Measurements from ENCODE around the gene DDX50. TPM values are rescaled to one million over a fixed set of nuclear protein-coding genes. Genes with fewer than 3 reads are reported as not detected.
"Not testable (repeated sequence)": the region's sequence is repeated elsewhere in the genome, so short reads cannot be mapped to it uniquely, and the experiment has no call there.

Gene DDX50
- total and polyA plus RNA-seq, 8 donors, result 25.8 to 71.1 (median 60.6) TPM

- Histone ChIP-seq H3K27me3 (no peaks in the 10 kb centered on the region), H3K9me3 (peaks cover 0 to 35% of the 10 kb centered on the region in 2 donors), H3K27ac (no peak overlapping the region), H3K36me3 (no peaks in the 10 kb centered on the region), H3K4me3 (no peak overlapping the region), H3K4me1 (no peaks in the 10 kb centered on the region)
- TF ChIP-seq, protein P1, sequence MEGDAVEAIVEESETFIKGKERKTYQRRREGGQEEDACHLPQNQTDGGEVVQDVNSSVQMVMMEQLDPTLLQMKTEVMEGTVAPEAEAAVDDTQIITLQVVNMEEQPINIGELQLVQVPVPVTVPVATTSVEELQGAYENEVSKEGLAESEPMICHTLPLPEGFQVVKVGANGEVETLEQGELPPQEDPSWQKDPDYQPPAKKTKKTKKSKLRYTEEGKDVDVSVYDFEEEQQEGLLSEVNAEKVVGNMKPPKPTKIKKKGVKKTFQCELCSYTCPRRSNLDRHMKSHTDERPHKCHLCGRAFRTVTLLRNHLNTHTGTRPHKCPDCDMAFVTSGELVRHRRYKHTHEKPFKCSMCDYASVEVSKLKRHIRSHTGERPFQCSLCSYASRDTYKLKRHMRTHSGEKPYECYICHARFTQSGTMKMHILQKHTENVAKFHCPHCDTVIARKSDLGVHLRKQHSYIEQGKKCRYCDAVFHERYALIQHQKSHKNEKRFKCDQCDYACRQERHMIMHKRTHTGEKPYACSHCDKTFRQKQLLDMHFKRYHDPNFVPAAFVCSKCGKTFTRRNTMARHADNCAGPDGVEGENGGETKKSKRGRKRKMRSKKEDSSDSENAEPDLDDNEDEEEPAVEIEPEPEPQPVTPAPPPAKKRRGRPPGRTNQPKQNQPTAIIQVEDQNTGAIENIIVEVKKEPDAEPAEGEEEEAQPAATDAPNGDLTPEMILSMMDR (IDR thresholded peaks at IDR 0.05), result no peak
- DNase-seq, result no peak
- intact Hi-C loops (cut with DNase I), result no loop called here
- no peak for ATAC-seq
Measured at GRCh38 chr10:68861253-68861652, 39.9 kb upstream of the DDX50 start.

DNA sequence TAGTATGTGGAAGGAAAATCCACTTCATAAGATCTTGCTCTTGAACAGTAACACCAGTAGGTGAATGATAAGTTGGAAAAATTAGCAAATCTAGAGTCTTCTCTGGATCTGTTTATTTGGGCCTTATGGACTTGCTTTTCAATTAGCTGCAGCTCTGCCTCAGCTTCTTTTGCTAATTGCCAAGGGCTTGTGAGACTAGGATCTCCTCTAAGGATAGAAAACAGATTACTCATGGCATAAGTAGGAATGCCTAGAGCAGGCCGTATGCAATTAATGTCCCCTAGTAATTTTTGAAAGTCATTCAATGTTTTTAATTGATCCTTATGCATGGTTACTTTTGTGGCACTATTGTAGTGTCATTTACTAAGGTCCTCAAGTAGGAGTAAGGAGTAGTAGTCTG, 36.5 kb upstream of the DDX50 start:
- DNase-seq (no peak), ATAC-seq (no peak)
- Histone ChIP-seq H3K4me1 (no peaks in the 10 kb centered on the region), H3K9me3 (peaks cover 0 to 44% of the 10 kb centered on the region in 2 donors), H3K4me3 (no peak overlapping the region), H3K27me3 (no peaks in the 10 kb centered on the region), H3K27ac (no peak overlapping the region), H3K36me3 (no peaks in the 10 kb centered on the region)
- intact Hi-C loops (cut with DNase I), result no loop called here
- TF ChIP-seq, protein P1 (IDR thresholded peaks at IDR 0.05), result no peak

GRCh38 chr10:68868173-68868572, 32.9 kb upstream of the DDX50 start:
- H3K27me3 ChIP-seq; H3K4me3 ChIP-seq; ATAC-seq; DNase-seq; intact Hi-C loops (cut with DNase I); H3K4me1 ChIP-seq; H3K27ac ChIP-seq; H3K36me3 ChIP-seq: not testable (repeated sequence)
- peaks cover 0 to 12% of the 10 kb centered on the region in 2 donors for H3K9me3 ChIP-seq

DNA sequence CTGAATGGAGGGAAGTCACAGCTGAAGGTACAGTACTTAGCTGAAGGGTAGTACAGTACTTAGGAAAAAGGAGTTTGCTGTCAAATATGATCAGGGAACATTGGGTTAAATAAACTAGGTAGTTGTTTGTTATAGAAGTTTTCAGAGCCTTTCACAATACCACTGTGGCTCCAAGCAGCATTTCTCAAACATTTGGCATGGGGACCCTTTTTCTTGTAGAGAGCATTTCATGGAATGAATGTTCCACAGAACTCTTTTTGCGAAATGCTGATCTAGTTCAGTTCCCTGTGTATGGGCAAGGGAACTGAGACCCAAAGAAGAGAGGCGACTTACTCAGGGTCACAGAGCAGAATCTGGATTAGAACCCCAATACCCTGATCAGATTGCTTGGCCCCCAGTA, 31.5 kb upstream of the DDX50 start:
- TF ChIP-seq, protein P1 (IDR thresholded peaks at IDR 0.05), result no peak
- Histone ChIP-seq H3K9me3 (peaks cover 0 to 9% of the 10 kb centered on the region in 2 donors), H3K27ac (no peak overlapping the region), H3K4me1 (no peaks in the 10 kb centered on the region), H3K27me3 (no peaks in the 10 kb centered on the region), H3K4me3 (no peak overlapping the region), H3K36me3 (no peaks in the 10 kb centered on the region)
- DNase-seq, result peak in 1 of 4 donors; percentile 44
- no peak for ATAC-seq
- intact Hi-C loops (cut with DNase I), result no loop called here

GRCh38 chr10:68870061-68870460, 31.1 kb upstream of the DDX50 start:
- TF ChIP-seq, protein P1 (IDR thresholded peaks at IDR 0.05), result no peak
- Histone ChIP-seq H3K36me3 (no peaks in the 10 kb centered on the region), H3K27me3 (no peaks in the 10 kb centered on the region), H3K27ac (no peak overlapping the region), H3K4me1 (no peaks in the 10 kb centered on the region), H3K9me3 (peaks cover 0 to 9% of the 10 kb centered on the region in 2 donors), H3K4me3 (no peak overlapping the region)
- intact Hi-C loops (cut with DNase I), result no loop called here
- ATAC-seq (no peak), DNase-seq (no peak)

DNA sequence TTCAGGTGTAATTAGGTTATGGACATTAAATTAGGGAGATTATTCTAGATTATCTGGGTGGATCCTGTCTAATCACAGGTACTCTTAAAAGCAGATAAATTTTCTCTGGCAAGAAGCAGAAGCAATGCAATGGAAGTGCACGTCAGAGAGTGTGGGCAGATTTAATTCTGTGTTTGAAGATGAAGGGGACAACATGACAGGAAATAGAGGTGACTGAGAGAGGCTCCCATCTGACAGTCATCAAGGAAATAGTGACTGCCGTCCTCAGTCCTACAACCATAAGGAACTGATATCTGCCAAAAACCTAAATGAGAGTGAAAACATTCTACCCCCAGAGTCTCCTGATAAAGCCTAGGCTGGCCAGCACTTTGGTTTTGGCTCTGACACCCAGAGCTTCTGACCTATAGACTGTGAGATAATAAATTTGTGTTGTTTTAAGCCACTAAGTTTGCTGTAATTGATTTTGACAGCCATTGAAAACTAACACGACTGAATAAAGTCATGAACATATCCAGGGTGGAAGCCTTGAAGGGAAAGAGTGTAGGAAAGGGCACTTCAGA, 30.5 kb upstream of the DDX50 start:
- Histone ChIP-seq H3K9me3 (peaks cover 0 to 9% of the 10 kb centered on the region in 2 donors), H3K4me1 (no peaks in the 10 kb centered on the region), H3K27ac (no peak overlapping the region), H3K4me3 (no peak overlapping the region), H3K27me3 (no peaks in the 10 kb centered on the region), H3K36me3 (no peaks in the 10 kb centered on the region)
- DNase-seq (no peak), ATAC-seq (no peak)
- TF ChIP-seq, protein P1 (IDR thresholded peaks at IDR 0.05), result no peak
- intact Hi-C loops (cut with DNase I), result no loop called here

Data from left lung (tissue), 10 donors.